DOHH2 (cell line): Measurements from ENCODE around the gene ZNF182.
A peak's percentile ranks its signal among the peaks of the same experiment; 100 is the strongest.

ENCODE experiments used
- H3F3A ChIP-seq: fragments of 200-600 bp; sonication (generic), shearing (Covaris generic); 2 replicates; pipeline ENCODE4 v1.6.0; 2016; ENCODE audit warnings: antibody characterized with exemption, mild to moderate bottlenecking; ENCODE audit not compliant: control insufficient read depth, insufficient read depth
- H3K27ac ChIP-seq: fragments of 200-600 bp; sonication (generic); 2 replicates; pipeline ENCODE4 v1.5.1; 2014; ENCODE audit warnings: low read depth, mild to moderate bottlenecking, low read length, moderate library complexity
- H3K27me3 ChIP-seq: fragments of 200-600 bp; sonication (generic); 2 replicates; pipeline ENCODE4 v1.6.1; 2014; ENCODE audit warnings: mild to moderate bottlenecking, low read length, mixed read lengths; ENCODE audit not compliant: control insufficient read depth
- H3K36me3 ChIP-seq: fragments of 200-600 bp; sonication (generic); 2 replicates; pipeline ENCODE4 v1.6.1; 2014; ENCODE audit warnings: mild to moderate bottlenecking, low read length, moderate library complexity, mixed read lengths; ENCODE audit not compliant: control insufficient read depth
- H3K4me1 ChIP-seq: fragments of 200-600 bp; sonication (generic); 2 replicates; pipeline ENCODE4 v1.6.1; 2014; ENCODE audit warnings: mild to moderate bottlenecking, low read length, mixed read lengths; ENCODE audit not compliant: control insufficient read depth
- H3K4me2 ChIP-seq: fragments of 200-600 bp; sonication (generic); 2 replicates; pipeline ENCODE4 v1.6.0; 2014; ENCODE audit warnings: mild to moderate bottlenecking, low read length, moderate library complexity
- H3K4me3 ChIP-seq: fragments of 200-600 bp; sonication (generic); 2 replicates; pipeline ENCODE4 v1.5.1; 2014; ENCODE audit warnings: mild to moderate bottlenecking, low read length, mixed read lengths
- H3K79me2 ChIP-seq: fragments of 200-600 bp; sonication (generic); 2 replicates; pipeline ENCODE4 v1.6.1; 2014; ENCODE audit warnings: mild to moderate bottlenecking, low read length, mixed read lengths; ENCODE audit not compliant: control insufficient read depth
- H3K9me2 ChIP-seq: fragments of 200-600 bp; sonication (generic); replicated peaks from 2 replicates; pipeline ENCODE4 v1.6.1; 2014; ENCODE audit warnings: mild to moderate bottlenecking, low read length, mixed read lengths; ENCODE audit not compliant: control insufficient read depth
- H3K9me3 ChIP-seq: fragments of 200-600 bp; sonication (generic); 2 replicates; pipeline ENCODE4 v1.6.1; 2014; ENCODE audit warnings: antibody characterized with exemption, low read length, mixed read lengths; ENCODE audit not compliant: control insufficient read depth, insufficient read depth
- H4K20me1 ChIP-seq: fragments of 200-600 bp; sonication (generic); 2 replicates; pipeline ENCODE4 v1.6.0; 2014; ENCODE audit warnings: low read depth, mild to moderate bottlenecking, antibody characterized with exemption, low read length, moderate library complexity; ENCODE audit not compliant: control insufficient read depth, insufficient read depth
- EZH2phosphoT487 ChIP-seq: fragments of 200-600 bp; sonication (generic); IDR thresholded peaks from 2 replicates; pipeline ENCODE4 v1.6.1; 2017; ENCODE audit warnings: borderline replicate concordance, mild to moderate bottlenecking, antibody characterized with exemption, low read length, moderate library complexity, mixed read lengths
- TF ChIP-seq, protein P1 (sequence below): fragments of 200-600 bp; sonication (generic); IDR thresholded peaks from one replicate; pipeline ENCODE4 v1.5.1; 2014; ENCODE audit warnings: antibody characterized with exemption, mild to moderate bottlenecking, low read depth, low read length; ENCODE audit not compliant: poor library complexity, severe bottlenecking

ZNF182 gene

DNA sequence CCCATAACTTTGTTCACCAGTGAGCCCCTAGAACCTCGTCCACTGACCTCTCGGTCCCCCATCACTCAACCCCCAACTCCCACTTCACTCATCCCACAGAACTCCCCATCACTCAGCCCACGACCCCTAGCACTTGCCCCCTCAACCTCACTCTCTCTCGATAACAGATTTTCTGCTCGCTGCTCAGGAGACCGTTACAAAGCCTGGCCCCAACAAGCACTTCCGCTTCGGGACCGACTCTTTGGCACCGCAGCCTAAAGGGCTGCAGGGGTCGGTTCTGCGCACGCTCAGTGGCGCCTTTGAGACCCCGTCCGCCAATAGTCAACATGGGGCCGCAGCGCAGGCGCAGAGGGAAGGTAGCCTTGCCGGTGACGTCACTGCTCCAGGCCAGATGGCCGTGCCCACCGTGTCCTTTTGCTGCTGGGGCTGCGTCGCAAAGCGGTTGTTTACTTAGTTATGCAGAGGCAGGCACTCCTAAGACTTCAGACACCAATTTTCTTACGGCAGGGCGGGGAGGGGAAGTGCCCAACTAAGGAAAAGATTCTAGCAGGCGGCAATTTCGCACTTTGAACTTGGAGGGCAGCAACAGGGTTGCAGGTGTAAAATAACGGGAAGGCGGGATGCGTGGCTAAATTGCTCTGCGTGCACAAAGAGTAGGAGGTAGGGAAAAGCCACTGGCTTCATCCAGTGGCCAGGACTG, at the start of gene ZNF182:
TSS of gene ZNF182 (minus strand) at position 232 of the 700 bp plus-strand sequence. CDS start 1,380 bp downstream, outside the sequence.
- Histone ChIP-seq H3K36me3 (peaks cover 21% of the 10 kb centered on the region), H3K27me3 (no peaks in the 10 kb centered on the region), H3K4me1 (peaks cover 12% of the 10 kb centered on the region), H3K9me2 (no peaks in the 10 kb centered on the region), H3K4me3 (peak within 1 kb of the TSS; percentile 86), H3K79me2 (peaks cover 31% of the 10 kb centered on the region), H3K27ac (peak within 1 kb of the TSS; percentile 68), H4K20me1 (no peaks in the 10 kb centered on the region), H3F3A (no peaks in the 10 kb centered on the region), H3K9me3 (no peaks in the 10 kb centered on the region), H3K4me2 (peak within 1 kb of the TSS; percentile 68)
- TF ChIP-seq, protein P1, sequence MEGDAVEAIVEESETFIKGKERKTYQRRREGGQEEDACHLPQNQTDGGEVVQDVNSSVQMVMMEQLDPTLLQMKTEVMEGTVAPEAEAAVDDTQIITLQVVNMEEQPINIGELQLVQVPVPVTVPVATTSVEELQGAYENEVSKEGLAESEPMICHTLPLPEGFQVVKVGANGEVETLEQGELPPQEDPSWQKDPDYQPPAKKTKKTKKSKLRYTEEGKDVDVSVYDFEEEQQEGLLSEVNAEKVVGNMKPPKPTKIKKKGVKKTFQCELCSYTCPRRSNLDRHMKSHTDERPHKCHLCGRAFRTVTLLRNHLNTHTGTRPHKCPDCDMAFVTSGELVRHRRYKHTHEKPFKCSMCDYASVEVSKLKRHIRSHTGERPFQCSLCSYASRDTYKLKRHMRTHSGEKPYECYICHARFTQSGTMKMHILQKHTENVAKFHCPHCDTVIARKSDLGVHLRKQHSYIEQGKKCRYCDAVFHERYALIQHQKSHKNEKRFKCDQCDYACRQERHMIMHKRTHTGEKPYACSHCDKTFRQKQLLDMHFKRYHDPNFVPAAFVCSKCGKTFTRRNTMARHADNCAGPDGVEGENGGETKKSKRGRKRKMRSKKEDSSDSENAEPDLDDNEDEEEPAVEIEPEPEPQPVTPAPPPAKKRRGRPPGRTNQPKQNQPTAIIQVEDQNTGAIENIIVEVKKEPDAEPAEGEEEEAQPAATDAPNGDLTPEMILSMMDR, result no peak
- TF ChIP-seq EZH2phosphoT487, result no peak

DNA sequence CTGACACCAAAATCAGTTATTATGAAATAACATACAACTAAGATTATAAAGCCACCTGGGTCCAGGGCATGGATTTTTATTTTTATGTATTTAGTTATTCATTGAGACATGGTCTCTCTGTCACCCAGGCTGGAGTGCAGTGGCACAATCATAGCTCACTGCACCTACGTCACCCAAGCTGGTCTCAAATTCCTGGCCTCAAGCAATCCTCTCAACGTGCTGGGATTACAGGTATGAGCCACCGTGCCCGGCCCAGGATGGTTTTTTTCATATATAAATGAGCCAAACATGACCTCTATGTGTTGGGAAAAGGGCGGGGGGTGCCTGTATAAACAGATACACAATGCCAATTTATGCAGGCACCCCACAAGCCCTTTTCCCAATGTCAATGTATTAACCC, 43.1 kb upstream of the ZNF182 start:
- TF ChIP-seq, protein P1, result no peak
- TF ChIP-seq EZH2phosphoT487, result no peak
- H3K4me2 ChIP-seq, result no peak overlapping the region
- no peaks in the 10 kb centered on the region for H3K4me1 ChIP-seq
- H3K9me2 ChIP-seq, result no peaks in the 10 kb centered on the region
- H4K20me1 ChIP-seq, result no peaks in the 10 kb centered on the region
- H3F3A ChIP-seq, result no peaks in the 10 kb centered on the region
- H3K4me3 ChIP-seq, result no peak overlapping the region
- H3K36me3 ChIP-seq, result no peaks in the 10 kb centered on the region
- H3K27me3 ChIP-seq, result no peaks in the 10 kb centered on the region
- no peaks in the 10 kb centered on the region for H3K79me2 ChIP-seq
- no peak overlapping the region for H3K27ac ChIP-seq
- no peaks in the 10 kb centered on the region for H3K9me3 ChIP-seq

DNA sequence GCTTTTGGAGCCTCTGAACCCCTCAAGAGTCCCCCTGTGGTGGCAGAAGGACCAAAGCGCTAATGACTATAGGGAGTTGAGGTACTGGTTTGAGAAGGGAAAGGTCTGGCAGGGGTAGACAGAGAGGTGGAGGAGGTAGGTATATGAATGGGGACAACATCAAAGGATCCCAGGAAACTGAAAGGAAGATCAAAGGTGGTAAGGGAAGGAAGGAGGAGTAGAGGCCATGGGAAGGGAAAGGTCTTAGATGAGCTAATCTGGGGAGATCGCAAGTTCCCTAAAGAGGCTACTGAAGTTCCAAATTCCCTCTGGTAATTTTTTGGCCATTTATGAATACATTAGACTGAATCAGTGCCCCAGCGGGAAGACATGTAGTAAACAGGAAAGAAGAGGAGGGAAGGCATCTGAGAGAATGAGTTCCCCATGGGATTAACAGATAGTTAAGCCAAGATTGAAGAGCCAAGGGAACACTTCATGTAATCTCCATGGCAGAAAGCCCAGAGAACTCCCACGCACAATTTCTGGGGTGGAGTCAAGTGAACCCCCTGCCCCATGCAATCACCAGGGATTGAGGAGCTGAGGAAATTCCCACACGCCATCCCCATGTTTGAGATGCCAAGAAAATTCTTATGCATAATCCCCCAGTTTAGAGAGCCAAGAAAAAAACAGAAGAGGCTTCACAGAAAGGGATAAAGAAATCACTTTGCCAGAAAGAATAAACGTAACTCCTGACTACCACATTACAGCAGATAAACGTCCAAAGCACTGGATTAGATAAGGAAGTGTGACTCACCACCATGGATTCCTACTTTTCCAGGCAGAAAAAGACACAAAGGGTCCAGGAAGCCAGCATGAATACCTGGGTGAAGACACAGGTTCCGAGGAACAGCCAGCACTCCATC, 41.9 kb upstream of the ZNF182 start:
- H3K27ac ChIP-seq, result no peak overlapping the region
- no peak overlapping the region for H3K4me2 ChIP-seq

More for the DNA sequence above, 41.9 kb upstream of the ZNF182 start:
- Histone ChIP-seq H3K79me2 (no peaks in the 10 kb centered on the region), H3K27me3 (no peaks in the 10 kb centered on the region), H3K4me3 (no peak overlapping the region), H3K36me3 (no peaks in the 10 kb centered on the region), H4K20me1 (no peaks in the 10 kb centered on the region), H3K9me3 (no peaks in the 10 kb centered on the region), H3K9me2 (no peaks in the 10 kb centered on the region), H3F3A (no peaks in the 10 kb centered on the region), H3K4me1 (no peaks in the 10 kb centered on the region)
- TF ChIP-seq, protein P1, result no peak
